ENCODE results near the gene GM2A.

Gene GM2A

GRCh38 chr5:151214614-151215545 is 38.1 kb upstream of the GM2A start:
- TF ChIP-seq, protein P1, sequence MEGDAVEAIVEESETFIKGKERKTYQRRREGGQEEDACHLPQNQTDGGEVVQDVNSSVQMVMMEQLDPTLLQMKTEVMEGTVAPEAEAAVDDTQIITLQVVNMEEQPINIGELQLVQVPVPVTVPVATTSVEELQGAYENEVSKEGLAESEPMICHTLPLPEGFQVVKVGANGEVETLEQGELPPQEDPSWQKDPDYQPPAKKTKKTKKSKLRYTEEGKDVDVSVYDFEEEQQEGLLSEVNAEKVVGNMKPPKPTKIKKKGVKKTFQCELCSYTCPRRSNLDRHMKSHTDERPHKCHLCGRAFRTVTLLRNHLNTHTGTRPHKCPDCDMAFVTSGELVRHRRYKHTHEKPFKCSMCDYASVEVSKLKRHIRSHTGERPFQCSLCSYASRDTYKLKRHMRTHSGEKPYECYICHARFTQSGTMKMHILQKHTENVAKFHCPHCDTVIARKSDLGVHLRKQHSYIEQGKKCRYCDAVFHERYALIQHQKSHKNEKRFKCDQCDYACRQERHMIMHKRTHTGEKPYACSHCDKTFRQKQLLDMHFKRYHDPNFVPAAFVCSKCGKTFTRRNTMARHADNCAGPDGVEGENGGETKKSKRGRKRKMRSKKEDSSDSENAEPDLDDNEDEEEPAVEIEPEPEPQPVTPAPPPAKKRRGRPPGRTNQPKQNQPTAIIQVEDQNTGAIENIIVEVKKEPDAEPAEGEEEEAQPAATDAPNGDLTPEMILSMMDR (IDR thresholded peaks at IDR 0.05; ENCODE audit: low read depth, low read length) = no peak
- DNase-seq (ENCODE audit: extremely low read depth, low read depth) = no peak

DNA sequence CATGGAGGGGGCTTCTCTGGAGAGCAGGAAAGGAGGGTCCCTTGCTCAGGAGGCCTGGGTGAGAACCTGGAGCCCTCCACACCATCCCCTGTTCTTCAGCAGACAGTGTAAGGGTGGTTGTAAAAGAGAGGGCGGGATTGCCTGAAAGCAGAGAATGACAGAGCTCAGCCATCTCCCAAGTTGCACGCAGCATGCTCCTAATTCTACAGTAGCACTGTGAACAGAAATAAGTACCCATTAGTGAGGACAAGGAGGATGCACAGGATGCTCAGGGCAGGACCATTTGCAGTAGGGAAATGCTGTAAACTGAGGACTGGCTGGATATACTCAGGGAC is 37.5 kb upstream of the GM2A start:
- DNase-seq (ENCODE audit: extremely low read depth, low read depth) = no peak
- TF ChIP-seq, protein P1 (IDR thresholded peaks at IDR 0.05; ENCODE audit: low read depth, low read length) = no peak

DNA sequence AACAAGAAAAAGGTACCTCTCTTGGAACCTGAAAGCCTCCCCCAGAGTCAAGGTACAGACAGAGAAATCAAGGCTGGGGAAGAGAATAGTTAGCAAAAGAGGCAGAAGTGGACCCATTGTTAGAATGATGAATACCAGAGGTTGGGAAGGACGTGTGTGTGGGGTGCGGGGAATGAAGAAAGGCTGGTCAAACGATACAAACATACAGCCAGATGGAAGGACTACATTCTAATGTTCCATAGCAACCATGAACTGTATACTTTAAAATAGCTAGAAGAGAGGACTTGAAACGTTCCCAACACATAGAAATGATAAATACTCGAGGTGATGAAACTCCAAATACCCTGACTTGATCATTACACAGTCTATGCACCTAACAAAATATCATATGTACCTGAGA is 36.2 kb upstream of the GM2A start:
- TF ChIP-seq, protein P1 (IDR thresholded peaks at IDR 0.05; ENCODE audit: low read depth, low read length) = no peak
- no peak for DNase-seq (ENCODE audit: extremely low read depth, low read depth)

DNA sequence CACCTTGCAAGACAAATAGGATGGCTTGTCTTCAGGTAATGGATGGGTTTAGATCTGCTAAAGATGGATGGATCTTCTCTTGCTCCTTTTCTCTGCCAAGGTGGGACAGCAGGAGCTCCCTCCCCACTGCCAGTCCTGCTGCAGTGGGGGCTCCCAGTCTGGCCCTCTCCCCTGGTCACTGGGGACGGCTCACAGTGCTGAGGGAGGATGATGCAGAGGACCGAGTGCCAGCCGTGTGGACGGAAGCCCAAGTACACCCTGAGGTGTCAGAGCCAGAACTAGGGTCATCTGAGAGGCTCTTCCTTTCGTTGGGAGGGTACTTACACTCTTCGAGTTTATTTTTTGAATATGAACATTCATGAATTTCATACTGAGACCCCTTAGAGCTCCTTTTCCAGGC is 34.8 kb upstream of the GM2A start:
- TF ChIP-seq, protein P1 (IDR thresholded peaks at IDR 0.05; ENCODE audit: low read depth, low read length) = no peak
- no peak for DNase-seq (ENCODE audit: extremely low read depth, low read depth)

DNA sequence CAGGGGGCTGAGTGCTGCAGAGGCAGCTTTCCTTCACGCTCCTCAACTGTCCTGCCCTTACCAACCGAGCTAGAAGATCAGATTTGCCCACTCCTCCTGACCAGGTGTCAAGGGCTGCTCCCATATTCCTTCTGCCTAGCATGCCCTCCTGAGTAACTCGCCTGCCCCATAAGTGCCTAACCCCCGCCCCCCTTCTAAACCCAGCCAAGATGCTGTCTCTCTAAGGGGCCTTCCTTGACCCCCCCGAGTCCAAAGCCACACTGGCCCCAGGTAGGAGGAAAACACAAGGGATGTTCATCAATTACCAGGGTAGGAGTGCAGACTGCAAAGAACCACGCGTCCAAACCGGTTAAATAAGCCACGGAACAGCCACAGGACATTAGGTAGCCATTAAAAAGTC is 33.8 kb upstream of the GM2A start:
- DNase-seq (ENCODE audit: extremely low read depth, low read depth) = no peak
- TF ChIP-seq, protein P1 (IDR thresholded peaks at IDR 0.05; ENCODE audit: low read depth, low read length) = no peak

DNA sequence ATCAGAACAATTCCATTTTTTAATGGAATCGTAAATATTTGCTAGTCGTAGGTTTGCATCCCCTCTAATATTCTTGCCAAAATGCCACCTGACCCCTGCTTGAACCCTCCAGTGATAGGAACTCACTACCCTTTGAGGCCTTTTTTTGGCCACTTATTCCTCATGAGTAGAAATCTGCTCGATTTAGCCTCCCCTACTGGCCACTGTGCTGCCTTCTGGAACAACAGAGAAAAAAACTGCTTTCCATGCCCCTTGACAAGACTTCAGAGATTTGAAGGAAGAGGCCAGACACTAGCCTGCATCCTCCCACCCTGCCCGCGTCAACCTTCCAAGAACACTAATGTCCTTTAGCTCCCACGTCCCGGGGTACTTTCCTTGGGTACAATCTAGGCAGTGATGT is 33.2 kb upstream of the GM2A start:
- TF ChIP-seq, protein P1 (IDR thresholded peaks at IDR 0.05; ENCODE audit: low read depth, low read length) = no peak
- no peak for DNase-seq (ENCODE audit: extremely low read depth, low read depth)

DNA sequence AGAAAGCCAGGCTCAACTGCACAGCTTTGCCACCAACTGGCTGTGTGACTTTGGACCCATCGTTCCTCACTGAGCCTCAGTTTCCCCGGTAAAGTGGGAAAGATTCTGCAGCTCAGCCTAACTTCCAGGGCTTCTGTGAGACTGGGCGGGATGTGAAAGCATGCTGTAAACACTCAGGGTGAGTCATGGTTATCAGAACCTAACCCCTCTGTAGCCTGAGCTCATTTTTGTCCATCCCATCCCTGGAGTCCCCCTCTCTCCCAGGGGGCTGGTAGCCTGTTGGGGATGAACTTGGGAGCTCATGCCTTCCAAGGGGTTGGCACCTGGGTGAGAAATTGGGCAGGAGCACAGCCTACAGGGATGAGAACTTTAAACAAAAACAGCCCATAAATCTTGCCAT is 31.4 kb upstream of the GM2A start:
- TF ChIP-seq, protein P1 (IDR thresholded peaks at IDR 0.05; ENCODE audit: low read depth, low read length) = no peak
- DNase-seq (ENCODE audit: extremely low read depth, low read depth) = no peak
